GM12891 (cell line): ENCODE measurements around the gene CEACAM5.

ENCODE experiments used
- PAX5 ChIP-seq: IDR thresholded peaks from 2 replicates; pipeline ENCODE4 v1.6.1; 2011; ENCODE audit warnings: low read length, moderate library complexity, mild to moderate bottlenecking; ENCODE audit not compliant: insufficient read depth, severe bottlenecking
- POLR2A ChIP-seq: IDR thresholded peaks from 2 replicates; pipeline ENCODE4 v1.6.1; 2011; ENCODE audit warnings: low read depth, low read length, control low read depth
- POLR2AphosphoS5 ChIP-seq: IDR thresholded peaks from 2 replicates; pipeline ENCODE4 v1.6.1; 2011; ENCODE audit warnings: low read depth, low read length, control low read depth
- POU2F2 ChIP-seq: IDR thresholded peaks from 2 replicates; pipeline ENCODE4 v1.6.1; 2011; ENCODE audit warnings: low read depth, mild to moderate bottlenecking, control low read depth, low read length, moderate library complexity
- SPI1 ChIP-seq: IDR thresholded peaks from 2 replicates; pipeline ENCODE4 v1.6.1; 2011; ENCODE audit warnings: low read depth, low read length, control low read depth
- TAF1 ChIP-seq: IDR thresholded peaks from 2 replicates; pipeline ENCODE4 v1.6.1; 2011; ENCODE audit warnings: low read depth, low read length, control low read depth

- TF ChIP-seq POLR2AphosphoS5, result no peak
- no peak for TF ChIP-seq POLR2A
- TF ChIP-seq TAF1, result no peak
- no peak for TF ChIP-seq POU2F2
- TF ChIP-seq PAX5, result no peak
- TF ChIP-seq SPI1, result no peak
Measured at GRCh38 chr19:41735071-41735600, 26.7 kb downstream of the CEACAM5 start.
